Myocyte (in vitro differentiated cells): ENCODE results near the gene AATF. TPM values are rescaled to one million over a fixed set of nuclear protein-coding genes. Genes with fewer than 3 reads are reported as not detected.

Experiments
- DNase-seq: peaks from one replicate; pipeline ENCODE4 v3.0.0-alpha.2; 2012; ENCODE audit warnings: low read depth
- microRNA-seq: library from miRNA; unstranded; fragments of <30 nt; microRNA quantifications from one replicate; pipeline ENCODE4, GENCODE V29; 2016
- total RNA-seq: library from RNA; depleted of rRNA; stranded (reverse); fragments of >200 nt; gene quantifications from 2 replicates; pipeline ENCODE4 v1.2.3, GENCODE V29; 2014

AATF gene
- total RNA-seq, 1 donor from 2014 or later = 36.1 TPM

DNA sequence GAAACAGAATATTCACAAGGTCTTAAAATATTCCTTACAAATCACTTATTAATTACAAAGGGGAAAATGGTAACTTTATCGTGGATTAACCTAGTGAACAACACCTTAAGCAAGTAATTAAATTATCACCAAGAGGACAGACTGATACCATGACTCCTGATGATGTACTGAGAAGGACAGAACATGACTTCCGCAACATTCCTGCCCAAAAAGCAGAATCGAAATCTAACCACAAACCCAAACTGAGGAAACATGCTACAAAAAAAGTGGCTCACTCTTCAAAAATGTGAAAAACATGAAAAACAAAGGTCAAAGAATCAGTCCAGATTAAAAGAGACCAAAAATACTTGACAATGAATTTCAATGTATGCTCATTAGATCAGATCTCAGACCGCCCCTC is 151.5 kb downstream of the AATF start:
- no peak for DNase-seq

DNA sequence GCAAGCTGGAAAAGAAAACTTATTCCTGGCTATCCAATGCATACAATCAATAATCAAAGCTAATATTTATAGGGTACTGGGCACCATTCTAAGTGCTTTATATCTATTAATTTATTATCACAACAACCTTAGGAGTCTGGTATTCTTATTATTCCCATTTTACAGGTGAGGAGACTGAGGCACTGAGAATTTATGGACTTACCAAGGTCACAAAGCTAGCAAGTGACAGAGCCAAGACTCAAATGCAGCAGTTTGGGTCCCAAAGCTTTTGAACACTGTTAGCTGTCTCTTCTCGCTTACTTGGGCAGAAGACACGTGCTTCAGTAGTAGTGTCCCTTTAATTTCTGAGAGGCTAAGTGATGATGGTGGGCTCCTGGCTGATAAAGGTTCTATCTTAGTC is 152.6 kb downstream of the AATF start:
- no peak for DNase-seq

DNA sequence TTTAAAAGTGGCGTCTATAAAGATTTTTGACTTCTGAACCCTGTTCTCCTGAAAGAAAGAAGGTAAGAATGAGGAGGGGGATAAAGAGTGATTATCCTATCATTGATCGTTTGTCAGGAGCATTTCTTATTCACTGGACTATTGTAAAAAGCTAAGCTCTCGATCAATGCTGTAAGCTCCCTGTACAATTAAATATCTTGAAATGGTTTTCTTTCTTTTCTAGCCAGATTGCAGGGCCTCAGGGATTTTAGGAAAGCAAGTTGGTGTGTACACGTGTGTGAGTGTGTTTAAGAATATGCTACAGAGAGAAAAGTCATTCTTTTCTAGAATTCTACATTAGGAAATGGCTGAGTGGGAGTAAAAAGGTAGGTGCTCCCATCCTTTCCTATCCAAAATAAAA is 154.5 kb downstream of the AATF start:
- no peak for DNase-seq

DNA sequence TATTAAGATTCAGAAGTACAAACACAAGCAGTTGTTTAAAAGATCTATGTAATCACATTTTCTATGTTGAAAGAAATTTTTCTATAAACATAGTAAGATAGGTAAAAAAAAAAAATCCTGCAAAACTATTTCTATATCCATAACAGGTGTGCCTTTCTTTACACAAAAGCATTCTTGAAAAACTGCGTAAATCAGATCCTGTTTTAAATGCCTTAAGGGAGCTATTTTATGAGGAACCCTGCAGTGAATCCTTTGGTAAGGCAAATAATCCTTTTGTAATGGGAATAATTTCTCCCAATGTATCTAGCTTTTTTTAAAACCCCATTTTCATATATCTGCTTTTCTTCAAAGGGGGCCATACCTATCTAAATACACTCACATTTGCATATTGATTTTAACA is 157.3 kb downstream of the AATF start:
- no peak for DNase-seq

Small RNAs within 50 kb of the gene (microRNA-seq; reads per million reads assigned to microRNA genes)
- not detected for gene MIR2909

Other genes with a start within 250 kb of the AATF start
- gene LHX1, start 11.5 kb upstream of the AATF start, total RNA-seq = not detected in 2 replicates